Ramos (cell line): ENCODE data around the gene SBF2.

ENCODE experiments used
- in situ Hi-C: fragments of 300-500 bp; cut with MboI; formaldehyde crosslinking; loops from one replicate; pipeline ENCODE4 v1.14.3; 2022; ENCODE audit warnings: low sequenced_read_pairs; ENCODE audit not compliant: unreplicated experiment

The SBF2 gene

DNA sequence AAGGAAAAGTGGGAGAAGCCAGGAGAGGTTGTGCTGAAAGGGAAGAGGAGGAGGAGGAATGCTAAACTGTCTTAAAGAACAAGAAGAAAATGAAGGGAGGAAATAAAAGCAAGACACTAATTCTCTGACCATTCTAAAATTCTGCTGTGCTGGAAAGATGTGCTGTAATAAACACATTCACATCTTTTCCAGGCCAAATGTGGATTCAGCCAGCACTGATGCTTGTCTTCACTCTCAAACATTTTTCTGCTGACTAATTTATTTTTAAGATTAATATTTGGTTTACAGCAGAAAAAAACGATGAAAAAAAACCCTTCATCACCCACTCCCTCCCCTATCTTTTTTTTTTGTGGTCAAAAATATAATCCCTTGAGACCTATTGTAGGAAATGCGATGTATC lies 406.5 kb downstream of the SBF2 start:
- in situ Hi-C loops, result no loop called here

DNA sequence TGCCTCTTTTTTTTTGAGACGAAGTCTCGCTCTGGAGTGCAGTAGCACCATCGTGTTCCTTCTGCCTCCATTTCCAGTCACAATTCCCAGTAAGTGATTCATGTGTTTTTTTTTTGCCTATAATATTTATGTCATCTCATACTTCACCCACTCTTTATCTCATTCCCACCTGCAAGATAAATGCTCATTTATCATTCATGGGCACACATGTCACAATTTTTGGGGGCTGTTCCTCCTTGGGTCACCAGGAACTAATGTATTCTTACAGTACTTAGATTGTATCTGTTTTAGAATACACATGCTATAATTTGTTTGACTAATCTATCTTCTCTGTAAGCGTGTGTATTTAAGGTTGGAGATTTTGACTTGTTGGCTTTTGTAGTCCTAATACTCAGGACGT lies 407.4 kb downstream of the SBF2 start:
- in situ Hi-C loops, result no loop called here

DNA sequence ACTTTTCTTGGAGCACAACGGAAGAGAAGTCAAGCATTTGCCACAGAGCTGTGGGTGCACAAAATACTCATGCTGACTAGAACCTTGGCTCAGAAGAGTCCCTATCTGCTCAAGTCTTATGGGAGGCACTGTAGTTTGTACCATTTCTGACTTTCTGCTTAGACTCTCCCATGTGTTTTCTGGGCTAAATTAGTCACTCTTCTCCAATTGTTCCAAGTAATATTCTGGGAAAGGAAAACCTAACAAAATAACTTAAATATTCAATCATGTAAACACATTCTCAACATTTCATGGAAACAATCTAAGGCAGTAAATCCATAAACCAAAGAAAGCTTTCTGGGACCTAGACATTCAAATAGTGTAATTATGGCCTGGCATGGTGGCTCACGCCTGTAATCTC lies 409.4 kb downstream of the SBF2 start:
- in situ Hi-C loops, result no loop called here

- in situ Hi-C loops, result no loop called here
These were observed 413.4 kb downstream of the SBF2 start for GRCh38 chr11:9880657-9881056.

- in situ Hi-C loops, result no loop called here
These were observed 415.1 kb downstream of the SBF2 start for GRCh38 chr11:9878936-9879335.

DNA sequence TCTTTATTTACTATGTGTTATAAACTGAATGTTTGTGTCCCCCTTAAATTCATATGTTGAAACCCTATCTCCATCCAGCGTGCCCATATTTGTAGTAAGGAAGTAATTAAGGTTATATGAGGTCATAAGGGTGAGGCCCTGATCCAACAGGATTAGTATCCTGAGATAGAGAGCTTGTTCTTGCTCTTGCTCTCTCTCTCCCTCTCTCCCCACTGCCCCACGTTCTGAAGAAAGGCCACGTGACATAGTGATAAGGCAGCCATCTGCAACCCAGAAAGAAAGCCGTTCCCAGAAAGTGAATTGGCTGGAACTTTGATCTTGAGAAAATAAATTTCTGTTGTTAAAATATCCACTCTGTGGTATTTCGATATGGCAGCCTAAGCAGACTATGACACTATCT lies 417.7 kb downstream of the SBF2 start:
- in situ Hi-C loops, result no loop called here

DNA sequence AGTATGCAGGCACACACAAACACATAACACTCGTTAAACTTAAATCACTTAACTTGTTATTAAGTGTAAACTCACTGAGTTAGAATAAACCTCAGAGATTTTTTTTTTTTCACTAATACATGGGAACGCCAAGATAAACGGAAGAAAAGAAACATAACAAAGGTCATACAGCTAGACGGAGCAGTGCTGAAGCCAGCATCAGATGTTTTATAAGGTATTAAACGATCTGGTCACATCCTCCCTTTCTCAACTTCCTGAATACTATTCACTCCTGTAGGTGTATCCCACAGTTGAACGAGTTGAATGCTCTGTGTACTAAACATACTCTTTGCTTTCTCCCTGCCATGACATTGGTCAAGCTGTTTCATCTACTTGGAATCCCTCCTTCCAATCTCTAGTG lies 418.2 kb downstream of the SBF2 start:
- in situ Hi-C loops, result no loop called here

GRCh38 chr11:9875399-9875798 lies 418.6 kb downstream of the SBF2 start:
- in situ Hi-C loops, result no loop called here

- in situ Hi-C loops, result no loop called here
These were observed 419.6 kb downstream of the SBF2 start for GRCh38 chr11:9874466-9874865.

DNA sequence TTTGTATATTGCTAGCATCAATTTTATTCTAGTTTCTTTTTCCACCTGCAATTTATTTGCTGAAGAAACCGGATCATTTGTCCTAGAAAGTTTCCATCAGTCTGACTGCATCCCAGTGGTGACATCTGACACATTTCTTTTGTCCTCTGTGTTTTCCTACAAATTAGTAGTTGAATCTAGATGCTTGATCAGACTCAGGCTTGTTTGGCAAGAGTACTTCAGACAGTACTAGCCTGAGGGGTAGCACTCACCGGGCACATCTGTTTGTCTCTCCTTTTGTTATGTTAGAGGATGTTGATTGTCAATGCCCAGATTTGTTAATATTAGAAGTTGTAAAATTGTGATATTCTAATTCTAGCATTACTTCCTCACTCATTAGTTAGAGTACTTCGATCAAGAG lies 425.4 kb downstream of the SBF2 start:
- in situ Hi-C loops, result loop anchor here (10.0 kb wide), 1 partner anchor 446 kb away; no protein-coding TSS in a partner anchor

GRCh38 chr11:9862981-9863380 lies 431.0 kb downstream of the SBF2 start:
- in situ Hi-C loops, result loop anchor here (10.0 kb wide), 1 partner anchor 452 kb away; no protein-coding TSS in a partner anchor

GRCh38 chr11:9861860-9862725 lies 431.9 kb downstream of the SBF2 start:
- in situ Hi-C loops, result loop anchor here (10.0 kb wide), 1 partner anchor 453 kb away; no protein-coding TSS in a partner anchor

DNA sequence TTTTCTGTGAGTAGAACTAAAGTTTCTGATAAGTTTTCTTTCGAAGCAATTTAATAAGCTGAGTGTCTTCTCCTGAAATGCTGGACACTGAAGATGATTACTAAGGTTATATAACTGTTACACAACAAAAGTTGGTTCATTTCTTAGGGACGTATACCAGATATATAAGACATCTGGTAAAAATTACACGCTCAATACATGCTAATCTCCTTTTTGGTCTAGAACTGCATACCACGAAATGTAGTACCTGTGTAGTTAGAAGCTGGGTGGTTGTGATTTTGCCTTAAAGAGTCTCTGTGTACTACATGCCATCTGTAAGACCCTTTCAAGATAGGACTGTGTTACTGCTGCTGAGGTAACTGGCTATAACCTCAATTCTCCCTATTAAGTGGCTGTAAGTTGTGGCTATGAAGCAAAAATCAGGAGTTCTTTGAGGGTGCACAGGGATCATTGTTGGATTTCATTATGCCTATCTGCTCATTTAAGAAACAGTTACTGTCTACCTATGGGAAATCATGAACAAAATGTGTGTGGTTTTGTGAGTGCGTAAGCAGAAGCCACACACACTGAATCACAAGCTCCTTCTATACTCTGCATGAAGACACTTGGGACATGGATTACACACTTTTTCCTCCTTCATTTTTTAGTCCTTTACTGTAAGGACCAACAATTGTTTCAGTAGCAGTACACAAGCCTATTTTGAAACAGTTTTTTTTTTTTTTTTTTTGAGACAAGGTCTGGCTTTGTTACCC lies 434.3 kb downstream of the SBF2 start:
- in situ Hi-C loops, result loop anchor here (10.0 kb wide), 4 partner anchors 95 to 455 kb away; no protein-coding TSS in a partner anchor

GRCh38 chr11:9858822-9859221 lies 435.2 kb downstream of the SBF2 start:
- in situ Hi-C loops, result loop anchor here (10.0 kb wide), 3 partner anchors 94 to 324 kb away; no protein-coding TSS in a partner anchor

GRCh38 chr11:9858218-9858617 lies 435.8 kb downstream of the SBF2 start:
- in situ Hi-C loops, result loop anchor here (10.0 kb wide), 3 partner anchors 93 to 323 kb away; no protein-coding TSS in a partner anchor

GRCh38 chr11:9855579-9856287 lies 438.3 kb downstream of the SBF2 start:
- in situ Hi-C loops, result loop anchor here (10.0 kb wide), 3 partner anchors 91 to 321 kb away; no protein-coding TSS in a partner anchor

GRCh38 chr11:9853929-9854552 lies 440.0 kb downstream of the SBF2 start:
- in situ Hi-C loops, result loop anchor here (10.0 kb wide), 3 partner anchors 89 to 319 kb away; no protein-coding TSS in a partner anchor

DNA sequence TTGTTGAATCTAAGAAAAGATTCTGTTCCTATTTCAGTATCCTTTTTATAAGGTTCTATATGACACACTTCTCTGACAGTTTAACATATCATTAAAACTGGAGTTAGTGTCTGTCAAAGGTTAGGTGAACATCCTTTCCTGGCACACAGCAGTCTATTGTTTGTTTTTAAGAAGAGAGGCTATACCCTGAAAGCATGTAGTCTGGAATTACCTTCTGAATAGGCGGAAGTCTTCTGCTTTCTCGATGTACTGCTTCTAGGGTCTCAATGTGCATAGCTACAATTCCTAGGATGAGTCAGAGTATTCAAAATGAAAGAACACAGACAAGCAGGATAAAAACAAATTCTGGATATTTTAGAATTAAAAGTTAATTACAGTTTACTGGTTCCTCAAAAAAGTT lies 441.6 kb downstream of the SBF2 start:
- in situ Hi-C loops, result loop anchor here (10.0 kb wide), 3 partner anchors 88 to 318 kb away; no protein-coding TSS in a partner anchor

DNA sequence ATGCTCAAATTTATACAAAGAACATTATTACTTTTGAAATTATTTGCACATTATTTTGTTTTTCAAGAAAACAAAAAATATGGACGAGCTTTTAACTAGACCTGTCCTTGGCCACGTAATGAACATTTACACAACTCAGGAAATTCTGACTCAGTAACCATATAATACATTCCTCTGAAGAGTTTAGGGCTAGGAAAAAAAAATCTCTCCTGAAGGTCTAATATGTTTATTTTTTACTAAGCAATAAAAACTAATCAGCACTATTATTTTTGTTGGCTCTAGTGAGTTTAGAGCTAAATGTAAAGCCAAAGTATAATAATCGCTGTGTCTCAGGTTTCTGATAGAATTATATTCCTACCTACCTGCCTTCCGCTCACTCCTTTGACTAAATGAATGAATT lies 442.7 kb downstream of the SBF2 start:
- in situ Hi-C loops, result loop anchor here (10.0 kb wide), 3 partner anchors 87 to 317 kb away; no protein-coding TSS in a partner anchor
